ENCODE results near the gene ACER3.

DNA sequence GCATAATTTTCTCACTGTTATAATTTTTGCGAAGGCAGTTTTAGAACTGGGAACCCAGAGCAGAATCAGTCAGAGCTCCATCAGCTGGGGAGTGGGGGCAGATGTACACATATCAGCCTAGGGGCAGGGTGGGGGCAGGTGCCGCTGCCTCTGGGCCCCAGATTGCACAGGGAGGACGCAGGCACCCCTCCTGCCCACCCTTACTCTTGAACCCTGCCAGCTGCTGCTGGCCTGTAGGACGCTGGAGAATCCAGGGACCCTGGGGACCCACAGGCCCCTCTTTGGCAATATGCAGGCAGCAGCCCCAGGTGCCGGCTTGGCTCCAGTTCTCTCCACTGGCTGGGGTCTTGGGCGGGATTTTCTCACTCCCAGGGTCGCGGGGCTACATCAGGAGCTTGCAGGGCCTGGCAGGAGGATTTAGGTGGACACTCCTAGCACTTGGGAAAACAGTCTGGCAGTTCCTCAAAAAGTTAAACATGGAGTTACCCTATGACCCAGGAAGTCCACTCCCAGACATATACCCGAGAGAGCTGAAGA is 197.3 kb downstream of the ACER3 start:
- TF ChIP-seq, protein P1, sequence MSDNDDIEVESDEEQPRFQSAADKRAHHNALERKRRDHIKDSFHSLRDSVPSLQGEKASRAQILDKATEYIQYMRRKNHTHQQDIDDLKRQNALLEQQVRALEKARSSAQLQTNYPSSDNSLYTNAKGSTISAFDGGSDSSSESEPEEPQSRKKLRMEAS (IDR thresholded peaks at IDR 0.05): no peak
- TF ChIP-seq, protein P2, sequence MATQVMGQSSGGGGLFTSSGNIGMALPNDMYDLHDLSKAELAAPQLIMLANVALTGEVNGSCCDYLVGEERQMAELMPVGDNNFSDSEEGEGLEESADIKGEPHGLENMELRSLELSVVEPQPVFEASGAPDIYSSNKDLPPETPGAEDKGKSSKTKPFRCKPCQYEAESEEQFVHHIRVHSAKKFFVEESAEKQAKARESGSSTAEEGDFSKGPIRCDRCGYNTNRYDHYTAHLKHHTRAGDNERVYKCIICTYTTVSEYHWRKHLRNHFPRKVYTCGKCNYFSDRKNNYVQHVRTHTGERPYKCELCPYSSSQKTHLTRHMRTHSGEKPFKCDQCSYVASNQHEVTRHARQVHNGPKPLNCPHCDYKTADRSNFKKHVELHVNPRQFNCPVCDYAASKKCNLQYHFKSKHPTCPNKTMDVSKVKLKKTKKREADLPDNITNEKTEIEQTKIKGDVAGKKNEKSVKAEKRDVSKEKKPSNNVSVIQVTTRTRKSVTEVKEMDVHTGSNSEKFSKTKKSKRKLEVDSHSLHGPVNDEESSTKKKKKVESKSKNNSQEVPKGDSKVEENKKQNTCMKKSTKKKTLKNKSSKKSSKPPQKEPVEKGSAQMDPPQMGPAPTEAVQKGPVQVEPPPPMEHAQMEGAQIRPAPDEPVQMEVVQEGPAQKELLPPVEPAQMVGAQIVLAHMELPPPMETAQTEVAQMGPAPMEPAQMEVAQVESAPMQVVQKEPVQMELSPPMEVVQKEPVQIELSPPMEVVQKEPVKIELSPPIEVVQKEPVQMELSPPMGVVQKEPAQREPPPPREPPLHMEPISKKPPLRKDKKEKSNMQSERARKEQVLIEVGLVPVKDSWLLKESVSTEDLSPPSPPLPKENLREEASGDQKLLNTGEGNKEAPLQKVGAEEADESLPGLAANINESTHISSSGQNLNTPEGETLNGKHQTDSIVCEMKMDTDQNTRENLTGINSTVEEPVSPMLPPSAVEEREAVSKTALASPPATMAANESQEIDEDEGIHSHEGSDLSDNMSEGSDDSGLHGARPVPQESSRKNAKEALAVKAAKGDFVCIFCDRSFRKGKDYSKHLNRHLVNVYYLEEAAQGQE (IDR thresholded peaks at IDR 0.05): no peak
- TF ChIP-seq, protein P3, sequence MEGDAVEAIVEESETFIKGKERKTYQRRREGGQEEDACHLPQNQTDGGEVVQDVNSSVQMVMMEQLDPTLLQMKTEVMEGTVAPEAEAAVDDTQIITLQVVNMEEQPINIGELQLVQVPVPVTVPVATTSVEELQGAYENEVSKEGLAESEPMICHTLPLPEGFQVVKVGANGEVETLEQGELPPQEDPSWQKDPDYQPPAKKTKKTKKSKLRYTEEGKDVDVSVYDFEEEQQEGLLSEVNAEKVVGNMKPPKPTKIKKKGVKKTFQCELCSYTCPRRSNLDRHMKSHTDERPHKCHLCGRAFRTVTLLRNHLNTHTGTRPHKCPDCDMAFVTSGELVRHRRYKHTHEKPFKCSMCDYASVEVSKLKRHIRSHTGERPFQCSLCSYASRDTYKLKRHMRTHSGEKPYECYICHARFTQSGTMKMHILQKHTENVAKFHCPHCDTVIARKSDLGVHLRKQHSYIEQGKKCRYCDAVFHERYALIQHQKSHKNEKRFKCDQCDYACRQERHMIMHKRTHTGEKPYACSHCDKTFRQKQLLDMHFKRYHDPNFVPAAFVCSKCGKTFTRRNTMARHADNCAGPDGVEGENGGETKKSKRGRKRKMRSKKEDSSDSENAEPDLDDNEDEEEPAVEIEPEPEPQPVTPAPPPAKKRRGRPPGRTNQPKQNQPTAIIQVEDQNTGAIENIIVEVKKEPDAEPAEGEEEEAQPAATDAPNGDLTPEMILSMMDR (IDR thresholded peaks at IDR 0.05; ENCODE audit: low read depth, low read length, missing input control): no peak
- TF ChIP-seq ATF3 (IDR thresholded peaks at IDR 0.05): no peak
- TF ChIP-seq RAD21 (IDR thresholded peaks at IDR 0.05): no peak
- TF ChIP-seq NR2F2 (IDR thresholded peaks at IDR 0.05): no peak
- no peak for TF ChIP-seq EGR1 (IDR thresholded peaks at IDR 0.05; ENCODE audit: low read depth in 2 of 2)
- TF ChIP-seq TAF1 (conservative IDR thresholded peaks at IDR 0.05): no peak

All from liver (tissue), 3 donors.